Fibroblast of the aortic adventitia (primary cell): Measurements from ENCODE around the gene GRIN3A. TPM values are rescaled to one million over a fixed set of nuclear protein-coding genes. Genes with fewer than 3 reads are reported as not detected.

Experiments
- DNase-seq: peaks from one replicate; pipeline ENCODE4 v3.0.0-alpha.2; 2010; ENCODE audit warnings: low read depth
- H3K4me3 ChIP-seq: 2 replicates; pipeline ENCODE4 v1.5.1; 2011; ENCODE audit warnings: low read depth, mild to moderate bottlenecking, control low read depth, low read length, moderate library complexity
- total RNA-seq: library from RNA; depleted of rRNA; stranded (reverse); fragments of >200 nt; gene quantifications from 2 replicates; pipeline ENCODE4 v1.2.3, GENCODE V29; 2012; ENCODE audit warnings: low replicate concordance
- TF ChIP-seq, protein P1 (sequence below): IDR thresholded peaks from 2 replicates; pipeline ENCODE4 v1.5.1; 2011; ENCODE audit warnings: mild to moderate bottlenecking, low read length, control low read depth, inconsistent platforms; ENCODE audit not compliant: insufficient read depth

The GRIN3A gene
- total RNA-seq, 1 donor = 0.09 TPM

DNA sequence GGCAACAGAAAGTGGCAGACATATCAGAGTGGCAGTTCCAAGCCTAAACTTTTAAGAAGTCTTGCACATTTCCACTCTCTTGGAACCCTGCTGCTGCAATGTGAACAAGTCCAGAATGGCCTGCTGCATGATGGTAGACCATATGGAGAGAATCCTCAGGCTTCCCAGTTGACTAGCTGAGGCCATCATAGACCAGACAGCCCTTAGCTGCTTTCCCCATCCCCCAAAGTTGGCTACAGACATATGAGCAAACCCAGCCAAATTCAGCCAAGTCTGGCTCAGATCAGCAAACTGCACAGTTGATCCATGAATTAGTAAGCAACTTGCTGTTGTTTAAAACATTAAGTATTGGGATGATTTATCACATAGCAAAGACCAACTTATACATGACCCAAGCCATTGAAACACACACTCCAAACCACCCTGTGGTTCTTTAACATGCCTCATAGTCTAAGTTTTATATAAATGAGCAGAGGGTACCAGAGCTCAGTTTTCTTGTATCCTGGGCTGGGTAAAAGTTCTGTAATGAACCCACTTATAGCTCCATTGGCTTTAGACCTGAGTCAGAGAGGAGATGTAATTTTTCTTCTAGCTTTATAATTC is 163.6 kb downstream of the GRIN3A start:
- DNase-seq = peak; percentile 4
- no peak overlapping the region for H3K4me3 ChIP-seq
- TF ChIP-seq, protein P1, sequence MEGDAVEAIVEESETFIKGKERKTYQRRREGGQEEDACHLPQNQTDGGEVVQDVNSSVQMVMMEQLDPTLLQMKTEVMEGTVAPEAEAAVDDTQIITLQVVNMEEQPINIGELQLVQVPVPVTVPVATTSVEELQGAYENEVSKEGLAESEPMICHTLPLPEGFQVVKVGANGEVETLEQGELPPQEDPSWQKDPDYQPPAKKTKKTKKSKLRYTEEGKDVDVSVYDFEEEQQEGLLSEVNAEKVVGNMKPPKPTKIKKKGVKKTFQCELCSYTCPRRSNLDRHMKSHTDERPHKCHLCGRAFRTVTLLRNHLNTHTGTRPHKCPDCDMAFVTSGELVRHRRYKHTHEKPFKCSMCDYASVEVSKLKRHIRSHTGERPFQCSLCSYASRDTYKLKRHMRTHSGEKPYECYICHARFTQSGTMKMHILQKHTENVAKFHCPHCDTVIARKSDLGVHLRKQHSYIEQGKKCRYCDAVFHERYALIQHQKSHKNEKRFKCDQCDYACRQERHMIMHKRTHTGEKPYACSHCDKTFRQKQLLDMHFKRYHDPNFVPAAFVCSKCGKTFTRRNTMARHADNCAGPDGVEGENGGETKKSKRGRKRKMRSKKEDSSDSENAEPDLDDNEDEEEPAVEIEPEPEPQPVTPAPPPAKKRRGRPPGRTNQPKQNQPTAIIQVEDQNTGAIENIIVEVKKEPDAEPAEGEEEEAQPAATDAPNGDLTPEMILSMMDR = no peak

DNA sequence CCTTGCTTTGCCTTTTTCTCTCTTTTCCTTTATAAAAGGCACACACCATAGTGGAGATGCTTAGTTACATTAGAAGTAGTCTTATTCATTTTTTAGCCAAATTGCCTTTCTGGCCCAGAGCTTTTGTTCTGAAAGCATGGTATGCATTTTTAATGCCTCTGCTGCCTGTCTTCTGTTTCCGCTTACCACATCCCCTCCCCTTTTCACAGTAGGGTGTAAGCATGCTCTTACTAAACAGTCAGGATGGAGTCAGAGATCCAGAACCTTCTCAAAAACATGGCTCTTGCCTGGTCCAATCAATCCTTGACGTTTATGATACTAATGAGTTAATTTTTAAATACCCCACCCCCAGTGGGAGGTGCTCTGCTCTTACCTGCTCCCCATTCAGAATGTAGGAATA is 166.1 kb downstream of the GRIN3A start:
- no peak for DNase-seq
- TF ChIP-seq, protein P1 = no peak
- H3K4me3 ChIP-seq = no peak overlapping the region

DNA sequence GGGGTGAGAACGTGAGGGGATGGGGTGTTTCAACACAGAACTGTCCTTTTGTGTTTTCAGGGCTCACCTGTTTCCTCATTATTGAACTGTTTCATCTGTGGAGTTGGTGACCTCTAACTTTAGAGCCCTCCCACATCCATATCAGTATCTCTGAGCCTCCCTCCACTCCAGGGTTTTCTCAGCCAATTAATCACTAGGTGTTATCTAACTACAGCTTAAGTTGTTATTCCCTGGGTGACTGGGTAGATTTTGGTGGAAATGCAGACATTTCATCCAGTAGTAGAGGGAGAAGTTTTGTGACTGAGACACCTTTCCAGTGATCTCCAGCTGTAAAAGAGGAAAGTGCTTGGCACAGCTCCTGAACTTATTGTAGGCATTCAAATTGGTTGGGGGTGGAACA is 167.3 kb downstream of the GRIN3A start:
- no peak for DNase-seq

DNA sequence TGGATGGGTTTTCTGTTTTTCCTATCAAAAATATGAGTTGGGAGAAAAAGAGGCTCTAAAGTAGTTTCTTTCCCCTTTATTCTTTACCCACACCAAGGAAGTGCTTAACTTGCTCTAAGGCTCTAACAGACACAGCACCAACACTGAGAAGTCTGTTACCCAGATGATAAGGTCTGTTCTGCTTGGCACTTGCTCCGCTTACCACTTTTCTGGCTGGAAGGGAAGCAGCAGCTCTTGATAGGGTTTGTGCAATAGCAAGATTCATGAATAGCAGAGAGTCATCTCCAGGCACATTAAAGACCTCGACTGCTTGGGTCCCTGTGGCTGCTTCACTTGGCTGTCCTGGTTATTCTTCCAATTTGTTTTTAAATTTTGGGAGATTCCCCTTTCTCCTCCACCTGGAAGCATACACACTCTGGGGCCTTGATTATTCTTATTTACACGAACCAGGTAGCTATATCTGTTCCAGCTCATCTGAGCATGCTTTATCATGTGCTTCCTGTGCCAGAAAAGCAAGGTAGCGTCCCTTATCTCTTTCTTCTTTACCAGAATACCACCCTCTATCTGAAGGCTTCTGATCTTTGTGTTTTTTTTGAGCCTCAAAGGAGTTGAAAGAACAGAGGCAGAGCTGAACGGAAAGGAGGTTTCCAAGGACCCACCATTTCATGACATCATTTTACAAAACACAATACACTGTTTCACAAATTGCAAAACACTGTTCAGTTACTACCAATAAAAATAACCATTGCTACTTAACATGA is 168.5 kb downstream of the GRIN3A start:
- TF ChIP-seq, protein P1 = no peak
- DNase-seq = no peak

More for the DNA sequence above, 167.3 kb downstream of the GRIN3A start:
- no peak overlapping the region for H3K4me3 ChIP-seq
- TF ChIP-seq, protein P1 = no peak

DNA sequence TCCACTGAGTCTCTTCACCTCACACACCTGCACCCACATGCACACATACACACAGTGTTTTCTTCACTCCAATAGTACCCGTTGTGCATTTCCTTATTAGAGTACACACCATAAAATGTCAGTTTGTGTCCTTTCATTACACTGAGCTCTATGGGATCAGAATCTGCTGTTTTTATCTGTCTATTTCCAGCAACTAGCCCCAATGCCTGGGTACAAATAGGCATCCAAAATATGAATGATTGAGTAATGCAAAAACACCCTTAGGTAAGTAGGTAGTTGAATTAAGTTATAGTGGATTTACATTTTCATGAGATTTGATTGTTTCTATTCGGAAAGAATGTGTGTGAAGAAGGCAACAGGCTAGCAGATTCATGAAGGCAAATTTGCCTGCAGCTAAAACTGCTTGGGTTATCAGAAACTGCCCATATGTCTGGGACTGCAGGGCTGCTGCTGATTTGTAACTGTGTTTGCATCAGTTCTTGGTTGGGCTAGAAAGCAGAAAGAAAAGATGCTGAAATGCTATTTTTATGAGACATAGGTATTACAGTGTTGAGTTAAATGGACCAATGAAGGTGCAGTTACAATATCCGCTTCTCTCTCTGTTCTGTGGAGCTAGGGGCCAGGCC is 170.6 kb downstream of the GRIN3A start:
- TF ChIP-seq, protein P1 = no peak
- H3K4me3 ChIP-seq = no peak overlapping the region
- no peak for DNase-seq

More for the DNA sequence above, 168.5 kb downstream of the GRIN3A start:
- no peak overlapping the region for H3K4me3 ChIP-seq

DNA sequence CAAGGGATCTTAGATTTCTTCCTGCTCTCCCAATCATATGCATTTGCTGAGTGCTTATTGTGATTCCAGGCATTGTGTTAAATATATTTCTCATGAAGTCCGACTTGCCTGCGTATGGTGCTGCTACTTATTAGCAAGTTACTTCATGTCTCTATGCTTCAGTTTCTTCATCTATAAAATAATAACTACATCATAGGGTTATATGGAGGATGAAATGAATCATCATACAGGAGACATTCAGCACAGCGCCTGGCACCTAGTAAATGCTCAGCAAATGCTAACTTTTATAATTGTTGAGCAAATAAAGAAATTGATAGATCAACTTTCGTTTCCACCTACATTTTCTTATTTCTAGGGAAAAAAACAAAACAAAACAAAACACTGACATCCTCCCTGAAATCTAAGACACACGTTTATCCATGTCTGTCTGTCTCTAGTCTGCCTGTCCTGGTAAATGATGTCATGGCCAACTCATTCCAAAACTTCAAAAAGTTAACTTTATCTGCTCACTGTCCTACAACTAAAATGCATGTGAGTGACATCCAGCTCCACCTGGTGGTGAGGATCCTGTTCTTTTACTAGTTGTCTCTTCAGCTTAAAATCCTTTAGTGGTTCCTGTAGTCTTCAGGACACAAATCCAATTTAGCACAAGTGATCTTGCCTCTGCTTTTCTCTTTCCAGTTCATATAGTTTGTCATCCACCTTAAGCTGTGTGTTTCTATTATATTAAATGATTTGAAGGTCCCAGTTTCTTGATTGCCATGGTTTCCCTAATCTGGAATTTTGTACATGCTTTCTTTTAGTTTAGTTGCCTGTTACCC is 171.3 kb downstream of the GRIN3A start:
- no peak overlapping the region for H3K4me3 ChIP-seq
- DNase-seq = peak; percentile 39
- TF ChIP-seq, protein P1 = peak; percentile 42
